DND-41 (cell line): ENCODE measurements around the gene XYLT1.
"Not testable (repeated sequence)": the region's sequence is repeated elsewhere in the genome, so short reads cannot be mapped to it uniquely, and the experiment has no call there.

Source experiments
- ATAC-seq: fragments of 200-7000 bp; cut with Tn5 transposase; 3 replicates; pipeline ENCODE4 v1.9.1; 2021; ENCODE audit warnings: low read depth; ENCODE audit not compliant: insufficient read depth
- DNase-seq: peaks from one replicate; pipeline ENCODE4 v3.0.0-alpha.2; 2020
- H2AFZ ChIP-seq: 2 replicates; pipeline ENCODE4 v1.6.0; 2012; ENCODE audit warnings: low read depth, low read length
- H3K27ac ChIP-seq: 2 replicates; pipeline ENCODE4 v1.5.1; 2012; ENCODE audit warnings: low read length, inconsistent platforms
- H3K27me3 ChIP-seq: fragments of 200-600 bp; sonication (generic); 2 replicates; pipeline ENCODE4 v1.6.0; 2012; ENCODE audit warnings: low read length, mild to moderate bottlenecking, inconsistent platforms; ENCODE audit not compliant: insufficient read depth, poor library complexity
- H3K36me3 ChIP-seq: 2 replicates; pipeline ENCODE4 v1.5.1; 2012; ENCODE audit warnings: low read length, inconsistent platforms; ENCODE audit not compliant: insufficient read depth
- H3K4me1 ChIP-seq: 2 replicates; pipeline ENCODE4 v1.5.1; 2012; ENCODE audit warnings: mild to moderate bottlenecking, low read length; ENCODE audit not compliant: insufficient read depth
- H3K4me2 ChIP-seq: 2 replicates; pipeline ENCODE4 v1.6.0; 2012; ENCODE audit warnings: mild to moderate bottlenecking, moderate library complexity, low read length, inconsistent platforms; ENCODE audit not compliant: insufficient read depth
- H3K4me3 ChIP-seq, 2 experiments: fragments of 200-600 bp in 1 of 2; shearing (Covaris generic) in 1 of 2; 2 replicates each; pipeline ENCODE4 v1.5.1; 2012 to 2016; ENCODE audit warnings: inconsistent platforms in 2 of 2, low read length in 2 of 2, mild to moderate bottlenecking in 2 of 2, low read depth in 1 of 2, moderate library complexity in 1 of 2
- H3K79me2 ChIP-seq: 2 replicates; pipeline ENCODE4 v1.6.0; 2012; ENCODE audit warnings: low read length, inconsistent platforms; ENCODE audit not compliant: insufficient read depth
- H3K9ac ChIP-seq: 2 replicates; pipeline ENCODE4 v1.6.0; 2012; ENCODE audit warnings: low read depth, mild to moderate bottlenecking, inconsistent platforms, low read length, moderate library complexity
- H3K9me3 ChIP-seq: 2 replicates; pipeline ENCODE4 v1.5.1; 2012; ENCODE audit warnings: low read length, moderate library complexity, mild to moderate bottlenecking, inconsistent platforms; ENCODE audit not compliant: insufficient read depth, severe bottlenecking
- H4K20me1 ChIP-seq: 2 replicates; pipeline ENCODE4 v1.6.0; 2012; ENCODE audit warnings: low read length; ENCODE audit not compliant: insufficient read depth
- CTCF ChIP-seq: IDR thresholded peaks from 2 replicates; pipeline ENCODE4 v1.5.1; 2012; ENCODE audit warnings: borderline replicate concordance, low read length, moderate library complexity, mild to moderate bottlenecking; ENCODE audit not compliant: poor library complexity, severe bottlenecking; ENCODE audit errors: extremely low read depth
- EZH2 ChIP-seq: IDR thresholded peaks from 3 replicates; pipeline ENCODE4 v1.6.1; 2012; ENCODE audit warnings: borderline replicate concordance, low read depth, mild to moderate bottlenecking, moderate library complexity, low read length, inconsistent platforms; ENCODE audit not compliant: severe bottlenecking

The XYLT1 gene

GRCh38 chr16:17511340-17511739, 40.6 kb upstream of the XYLT1 start:
- H2AFZ ChIP-seq, result no peak overlapping the region
- H3K27me3 ChIP-seq, result peaks cover 3% of the 10 kb centered on the region
- ATAC-seq (no peak), DNase-seq (no peak)
- no peak overlapping the region for H3K9ac ChIP-seq
- H3K4me2 ChIP-seq, result no peak overlapping the region
- TF ChIP-seq EZH2 (no peak), CTCF (no peak)
- no peaks in the 10 kb centered on the region for H3K79me2 ChIP-seq
- no peaks in the 10 kb centered on the region for H4K20me1 ChIP-seq
- H3K36me3 ChIP-seq, result no peaks in the 10 kb centered on the region
- no peak overlapping the region for H3K4me3 ChIP-seq
- no peak overlapping the region for H3K27ac ChIP-seq
- no peaks in the 10 kb centered on the region for H3K4me1 ChIP-seq
- H3K9me3 ChIP-seq, result peaks cover 3% of the 10 kb centered on the region

GRCh38 chr16:17510567-17510966, 39.8 kb upstream of the XYLT1 start:
- Histone ChIP-seq H3K79me2 (no peaks in the 10 kb centered on the region), H4K20me1 (no peaks in the 10 kb centered on the region), H3K4me3 (no peak overlapping the region), H3K9me3 (peaks cover 3% of the 10 kb centered on the region), H3K9ac (no peak overlapping the region), H3K27ac (no peak overlapping the region), H3K36me3 (no peaks in the 10 kb centered on the region), H3K4me1 (no peaks in the 10 kb centered on the region), H3K27me3 (peaks cover 3% of the 10 kb centered on the region), H3K4me2 (no peak overlapping the region), H2AFZ (no peak overlapping the region)
- no peak for ATAC-seq
- no peak for DNase-seq
- no peak for TF ChIP-seq EZH2
- no peak for TF ChIP-seq CTCF

- no peak for TF ChIP-seq EZH2
- no peak for TF ChIP-seq CTCF
- Histone ChIP-seq H3K9me3 (peaks cover 3% of the 10 kb centered on the region), H3K4me3 (no peak overlapping the region), H2AFZ (no peak overlapping the region), H3K4me1 (no peaks in the 10 kb centered on the region), H3K79me2 (no peaks in the 10 kb centered on the region), H3K4me2 (no peak overlapping the region), H3K27me3 (peaks cover 3% of the 10 kb centered on the region), H3K27ac (no peak overlapping the region), H3K36me3 (no peaks in the 10 kb centered on the region), H4K20me1 (no peaks in the 10 kb centered on the region), H3K9ac (no peak overlapping the region)
- DNase-seq (no peak), ATAC-seq (no peak)
Observed at GRCh38 chr16:17509194-17509593, 38.4 kb upstream of the XYLT1 start.

- Histone ChIP-seq H3K27ac (no peak overlapping the region), H3K9me3 (peaks cover 3% of the 10 kb centered on the region), H3K4me2 (no peak overlapping the region), H3K79me2 (no peaks in the 10 kb centered on the region), H2AFZ (no peak overlapping the region), H4K20me1 (no peaks in the 10 kb centered on the region), H3K36me3 (no peaks in the 10 kb centered on the region), H3K27me3 (peaks cover 3% of the 10 kb centered on the region), H3K9ac (no peak overlapping the region), H3K4me3 (no peak overlapping the region), H3K4me1 (no peaks in the 10 kb centered on the region)
- DNase-seq (no peak), ATAC-seq (no peak)
- TF ChIP-seq CTCF (no peak), EZH2 (no peak)
Observed at GRCh38 chr16:17508303-17508702, 37.5 kb upstream of the XYLT1 start.

- H3K4me3 ChIP-seq, H3K4me1 ChIP-seq, H3K9me3 ChIP-seq, H2AFZ ChIP-seq, ATAC-seq, H3K27ac ChIP-seq, H3K79me2 ChIP-seq, H3K27me3 ChIP-seq, H3K36me3 ChIP-seq, H4K20me1 ChIP-seq, H3K9ac ChIP-seq, H3K4me2 ChIP-seq, DNase-seq: not testable (repeated sequence)
Observed at GRCh38 chr16:17507516-17507915, 36.8 kb upstream of the XYLT1 start.
